Fibroblast of lung (primary cell): Measurements from ENCODE around the gene CDCA7L. TPM values are rescaled to one million over a fixed set of nuclear protein-coding genes. Genes with fewer than 3 reads are reported as not detected.

Experiments used
- DNase-seq, 2 donors: peaks; one replicate each; pipeline versions ENCODE4 v3.0.0 to v3.0.0-alpha.2; 2010; ENCODE audit warnings: low read depth in 2 of 2
- H2AFZ ChIP-seq: 2 replicates; pipeline ENCODE4 v1.5.1; 2012; ENCODE audit warnings: low read length, control low read depth, inconsistent platforms
- H3K27ac ChIP-seq: 2 replicates; pipeline ENCODE4 v1.5.1; 2011; ENCODE audit warnings: low read length, control low read depth; ENCODE audit not compliant: insufficient read depth
- H3K27me3 ChIP-seq: 2 replicates; pipeline ENCODE4 v1.5.1; 2011; ENCODE audit warnings: mild to moderate bottlenecking, low read length; ENCODE audit not compliant: control insufficient read depth, insufficient read depth
- H3K36me3 ChIP-seq: 2 replicates; pipeline ENCODE4 v1.5.1; 2011; ENCODE audit warnings: low read length; ENCODE audit not compliant: control insufficient read depth, insufficient read depth
- H3K4me1 ChIP-seq: 2 replicates; pipeline ENCODE4 v1.5.1; 2011; ENCODE audit warnings: low read length; ENCODE audit not compliant: control insufficient read depth, insufficient read depth; ENCODE audit errors: extremely low read depth
- H3K4me2 ChIP-seq: 2 replicates; pipeline ENCODE4 v1.5.1; 2011; ENCODE audit warnings: low read length, control low read depth; ENCODE audit not compliant: insufficient read depth; ENCODE audit errors: extremely low read depth
- H3K4me3 ChIP-seq, 4 experiments: fragments of 200-600 bp in 1 of 4; sonication (generic) in 1 of 4; replicated peaks in 1 of 4; 2 replicates each; pipeline ENCODE4 v1.5.1; 2011 to 2016; ENCODE audit warnings: low read length in 4 of 4, low read depth in 3 of 4, mild to moderate bottlenecking in 3 of 4, control low read depth in 2 of 4, inconsistent platforms in 1 of 4, mixed read lengths in 1 of 4; ENCODE audit not compliant: insufficient read depth in 1 of 4; ENCODE audit errors: control extremely low read depth in 1 of 4
- H3K79me2 ChIP-seq: 2 replicates; pipeline ENCODE4 v1.5.1; 2012; ENCODE audit warnings: mild to moderate bottlenecking, low read length, inconsistent platforms; ENCODE audit not compliant: control insufficient read depth, insufficient read depth
- H3K9ac ChIP-seq: 2 replicates; pipeline ENCODE4 v1.5.1; 2011; ENCODE audit warnings: mild to moderate bottlenecking, low read length, control low read depth; ENCODE audit not compliant: insufficient read depth
- H3K9me3 ChIP-seq: 2 replicates; pipeline ENCODE4 v1.5.1; 2012; ENCODE audit warnings: low read depth, low read length; ENCODE audit not compliant: control insufficient read depth, insufficient read depth
- H4K20me1 ChIP-seq: 2 replicates; pipeline ENCODE4 v1.5.1; 2011; ENCODE audit warnings: low read length; ENCODE audit not compliant: control insufficient read depth, insufficient read depth; ENCODE audit errors: extremely low read depth
- CTCF ChIP-seq, 2 donors: IDR thresholded peaks in 1 of 2; conservative IDR thresholded peaks in 1 of 2; 1 replicate in 1 of 2; 2 replicates in 1 of 2; pipeline ENCODE4 v1.5.1; 2011 to 2012; ENCODE audit warnings: low read length in 2 of 2, control low read depth in 1 of 2, inconsistent platforms in 1 of 2, low read depth in 1 of 2, mild to moderate bottlenecking in 1 of 2
- EZH2 ChIP-seq: IDR thresholded peaks from 2 replicates; pipeline ENCODE4 v1.5.1; 2012; ENCODE audit warnings: low read length, control low read depth, mild to moderate bottlenecking; ENCODE audit errors: missing control alignments
- polyA plus RNA-seq, 2 donors: library from polyadenylated mRNA; depleted of rRNA in 1 of 2; stranded (reverse) in 1 of 2; unstranded in 1 of 2; fragments of >200 nt; gene quantifications; 2 replicates each; pipeline ENCODE4 v1.2.1, GENCODE V29; 2011 to 2012; ENCODE audit warnings: missing spikeins in 1 of 2
- total RNA-seq: library from RNA; depleted of rRNA; stranded (reverse); fragments of >200 nt; gene quantifications from 2 replicates; pipeline ENCODE4 v1.2.1, GENCODE V29; 2014

CDCA7L gene
- total and polyA plus RNA-seq, 2 donors (not counting 1 experiment from before 2014, with no cell fraction given): 25.3 to 29.1 TPM

GRCh38 chr7:21916629-21917028 is 29.1 kb downstream of the CDCA7L start:
- no peaks in the 10 kb centered on the region for H3K9me3 ChIP-seq
- TF ChIP-seq EZH2: no peak
- no peak for TF ChIP-seq CTCF (conservative IDR thresholded peaks at IDR 0.05 in 1 of 2, IDR thresholded peaks at IDR 0.05 in 1 of 2; ENCODE audit: low read depth in 1 of 2, low read length in 2 of 2)
- H3K27ac ChIP-seq: no peak overlapping the region
- no peak for DNase-seq
- H3K4me2 ChIP-seq: no peak overlapping the region
- H3K36me3 ChIP-seq: no peaks in the 10 kb centered on the region
- H3K4me3 ChIP-seq: no peak overlapping the region
- no peaks in the 10 kb centered on the region for H3K27me3 ChIP-seq
- H3K9ac ChIP-seq: no peak overlapping the region
- no peak overlapping the region for H2AFZ ChIP-seq
- H3K79me2 ChIP-seq: no peaks in the 10 kb centered on the region
- H3K4me1 ChIP-seq: peaks cover 2% of the 10 kb centered on the region
- H4K20me1 ChIP-seq: no peaks in the 10 kb centered on the region

DNA sequence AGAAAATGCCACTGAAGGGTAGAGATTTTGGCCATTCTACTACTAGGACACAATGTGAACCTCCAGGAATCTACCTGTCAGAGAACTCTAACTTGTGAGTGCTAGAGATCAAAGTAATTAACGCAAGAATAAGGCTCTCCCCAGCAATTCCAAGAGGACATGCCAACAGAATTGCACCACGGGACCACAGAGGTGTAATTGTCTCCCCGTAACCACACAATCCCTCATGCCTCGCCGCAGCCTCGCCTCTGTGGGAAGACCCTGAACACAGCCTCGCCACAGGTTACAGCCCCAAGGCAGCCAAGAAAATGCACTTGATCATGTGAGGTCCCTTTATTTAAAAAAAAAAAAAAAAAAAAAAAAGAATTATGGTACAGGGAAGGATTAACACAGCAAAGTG is 29.5 kb downstream of the CDCA7L start:
- no peak overlapping the region for H3K27ac ChIP-seq
- no peak for DNase-seq

DNA sequence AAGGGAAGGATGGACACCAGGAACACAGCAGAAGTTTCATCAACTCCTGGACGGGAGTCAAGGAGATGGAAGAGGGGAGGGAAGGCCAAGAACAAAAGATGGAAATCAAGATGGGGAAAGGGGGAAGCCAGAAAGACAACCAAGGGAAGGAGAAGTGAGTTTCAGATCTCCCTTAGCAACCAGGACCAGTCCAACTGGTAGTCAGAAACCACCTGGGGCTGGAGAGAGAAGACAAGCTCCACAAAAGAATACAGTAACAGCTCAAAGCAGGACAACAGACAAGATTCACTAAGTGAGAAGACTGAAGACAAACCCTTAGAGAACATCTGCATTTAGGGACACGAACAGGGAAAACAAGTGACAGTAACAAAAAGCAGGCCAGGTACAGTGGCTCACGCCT is 30.6 kb downstream of the CDCA7L start:
- TF ChIP-seq EZH2 (no peak), CTCF (conservative IDR thresholded peaks at IDR 0.05 in 1 of 2, IDR thresholded peaks at IDR 0.05 in 1 of 2; ENCODE audit: low read depth in 1 of 2, low read length in 2 of 2) (no peak)
- no peak for DNase-seq
- H4K20me1 ChIP-seq: no peaks in the 10 kb centered on the region

More for the DNA sequence above, 29.5 kb downstream of the CDCA7L start:
- Histone ChIP-seq H3K4me2 (no peak overlapping the region), H3K4me3 (no peak overlapping the region), H3K4me1 (peaks cover 2% of the 10 kb centered on the region), H3K9me3 (no peaks in the 10 kb centered on the region), H2AFZ (no peak overlapping the region), H4K20me1 (no peaks in the 10 kb centered on the region), H3K79me2 (no peaks in the 10 kb centered on the region), H3K36me3 (no peaks in the 10 kb centered on the region), H3K9ac (no peak overlapping the region), H3K27me3 (no peaks in the 10 kb centered on the region)
- no peak for TF ChIP-seq EZH2
- TF ChIP-seq CTCF (conservative IDR thresholded peaks at IDR 0.05 in 1 of 2, IDR thresholded peaks at IDR 0.05 in 1 of 2; ENCODE audit: low read depth in 1 of 2, low read length in 2 of 2): no peak

More for the DNA sequence above, 30.6 kb downstream of the CDCA7L start:
- no peaks in the 10 kb centered on the region for H3K27me3 ChIP-seq
- H3K4me3 ChIP-seq: no peak overlapping the region
- no peak overlapping the region for H3K9ac ChIP-seq
- no peak overlapping the region for H3K27ac ChIP-seq
- H3K79me2 ChIP-seq: no peaks in the 10 kb centered on the region
- no peaks in the 10 kb centered on the region for H3K36me3 ChIP-seq
- H3K4me1 ChIP-seq: peaks cover 2% of the 10 kb centered on the region
- H3K9me3 ChIP-seq: no peaks in the 10 kb centered on the region
- H3K4me2 ChIP-seq: no peak overlapping the region
- no peak overlapping the region for H2AFZ ChIP-seq
